Measurements from ENCODE around the gene KNTC1. TPM values are rescaled to one million over a fixed set of nuclear protein-coding genes. Genes with fewer than 3 reads are reported as not detected.

The KNTC1 gene
- total and polyA plus RNA-seq, 2 of the 13 experiments (the other 11 are each of a cell fraction or from before 2014, with no cell fraction given) = 45.1 to 57.6 TPM

DNA sequence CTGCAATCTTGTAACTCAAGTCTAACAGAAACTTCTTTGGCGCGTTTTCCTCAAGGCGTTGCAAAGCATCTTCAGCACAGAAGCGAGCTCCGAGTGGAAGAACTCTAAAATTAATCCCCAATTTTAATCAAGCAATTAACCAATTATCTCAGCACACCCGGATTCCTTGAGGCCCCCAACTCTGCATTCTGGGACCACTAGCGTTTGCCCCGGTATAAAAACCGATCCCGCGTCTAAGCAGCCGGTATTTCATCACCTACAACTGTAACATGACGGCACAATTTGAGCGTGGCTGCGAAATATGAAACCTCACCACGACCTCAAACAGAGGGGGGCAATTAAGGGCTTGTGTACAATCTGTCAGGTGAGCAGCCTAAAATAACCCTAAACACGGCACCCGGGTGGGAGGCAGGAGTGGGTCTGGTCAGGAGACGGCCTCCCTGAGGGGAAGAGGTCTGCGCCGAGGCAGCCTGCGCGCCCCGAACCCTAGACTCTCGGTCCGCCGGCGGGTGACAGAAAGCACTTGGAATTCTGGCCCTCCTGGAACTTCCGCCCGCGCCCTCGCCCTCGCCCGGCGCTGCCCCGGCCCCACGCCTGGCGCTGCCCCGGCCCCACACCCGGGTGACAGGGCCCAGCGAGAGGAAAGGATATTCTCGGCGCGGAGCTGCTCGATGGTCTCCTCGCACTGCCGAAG, 26.9 kb upstream of the KNTC1 start (continued):
- TF ChIP-seq, protein P1, sequence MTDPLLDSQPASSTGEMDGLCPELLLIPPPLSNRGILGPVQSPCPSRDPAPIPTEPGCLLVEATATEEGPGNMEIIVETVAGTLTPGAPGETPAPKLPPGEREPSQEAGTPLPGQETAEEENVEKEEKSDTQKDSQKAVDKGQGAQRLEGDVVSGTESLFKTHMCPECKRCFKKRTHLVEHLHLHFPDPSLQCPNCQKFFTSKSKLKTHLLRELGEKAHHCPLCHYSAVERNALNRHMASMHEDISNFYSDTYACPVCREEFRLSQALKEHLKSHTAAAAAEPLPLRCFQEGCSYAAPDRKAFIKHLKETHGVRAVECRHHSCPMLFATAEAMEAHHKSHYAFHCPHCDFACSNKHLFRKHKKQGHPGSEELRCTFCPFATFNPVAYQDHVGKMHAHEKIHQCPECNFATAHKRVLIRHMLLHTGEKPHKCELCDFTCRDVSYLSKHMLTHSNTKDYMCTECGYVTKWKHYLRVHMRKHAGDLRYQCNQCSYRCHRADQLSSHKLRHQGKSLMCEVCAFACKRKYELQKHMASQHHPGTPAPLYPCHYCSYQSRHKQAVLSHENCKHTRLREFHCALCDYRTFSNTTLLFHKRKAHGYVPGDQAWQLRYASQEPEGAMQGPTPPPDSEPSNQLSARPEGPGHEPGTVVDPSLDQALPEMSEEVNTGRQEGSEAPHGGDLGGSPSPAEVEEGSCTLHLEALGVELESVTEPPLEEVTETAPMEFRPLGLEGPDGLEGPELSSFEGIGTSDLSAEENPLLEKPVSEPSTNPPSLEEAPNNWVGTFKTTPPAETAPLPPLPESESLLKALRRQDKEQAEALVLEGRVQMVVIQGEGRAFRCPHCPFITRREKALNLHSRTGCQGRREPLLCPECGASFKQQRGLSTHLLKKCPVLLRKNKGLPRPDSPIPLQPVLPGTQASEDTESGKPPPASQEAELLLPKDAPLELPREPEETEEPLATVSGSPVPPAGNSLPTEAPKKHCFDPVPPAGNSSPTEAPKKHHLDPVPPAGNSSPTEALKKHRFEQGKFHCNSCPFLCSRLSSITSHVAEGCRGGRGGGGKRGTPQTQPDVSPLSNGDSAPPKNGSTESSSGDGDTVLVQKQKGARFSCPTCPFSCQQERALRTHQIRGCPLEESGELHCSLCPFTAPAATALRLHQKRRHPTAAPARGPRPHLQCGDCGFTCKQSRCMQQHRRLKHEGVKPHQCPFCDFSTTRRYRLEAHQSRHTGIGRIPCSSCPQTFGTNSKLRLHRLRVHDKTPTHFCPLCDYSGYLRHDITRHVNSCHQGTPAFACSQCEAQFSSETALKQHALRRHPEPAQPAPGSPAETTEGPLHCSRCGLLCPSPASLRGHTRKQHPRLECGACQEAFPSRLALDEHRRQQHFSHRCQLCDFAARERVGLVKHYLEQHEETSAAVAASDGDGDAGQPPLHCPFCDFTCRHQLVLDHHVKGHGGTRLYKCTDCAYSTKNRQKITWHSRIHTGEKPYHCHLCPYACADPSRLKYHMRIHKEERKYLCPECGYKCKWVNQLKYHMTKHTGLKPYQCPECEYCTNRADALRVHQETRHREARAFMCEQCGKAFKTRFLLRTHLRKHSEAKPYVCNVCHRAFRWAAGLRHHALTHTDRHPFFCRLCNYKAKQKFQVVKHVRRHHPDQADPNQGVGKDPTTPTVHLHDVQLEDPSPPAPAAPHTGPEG (CRISPR knock-in tag; IDR thresholded peaks at IDR 0.05) = peak; percentile 26
- TF ChIP-seq POLR2AphosphoS5 (IDR thresholded peaks at IDR 0.05; ENCODE audit: low read depth, low read length) (no peak), RFXAP (CRISPR knock-in tag; IDR thresholded peaks at IDR 0.05; ENCODE audit: borderline replicate concordance) (no peak; the same call in 1 of the 2 replicates), ZNF33B (CRISPR knock-in tag; IDR thresholded peaks at IDR 0.05) (no peak), ZNF354B (CRISPR knock-in tag; IDR thresholded peaks at IDR 0.05) (no peak), NR2C2 (CRISPR knock-in tag; IDR thresholded peaks at IDR 0.05; ENCODE audit: borderline replicate concordance) (no peak; the same call in 1 of the 2 replicates), MED1 (CRISPR knock-in tag; IDR thresholded peaks at IDR 0.05) (peak; percentile 29; the same call in 1 of the 2 replicates), ZBTB20 (CRISPR knock-in tag; IDR thresholded peaks at IDR 0.05; ENCODE audit: borderline replicate concordance, low read depth) (no peak), MTA3 (CRISPR knock-in tag; IDR thresholded peaks at IDR 0.05) (no peak), YEATS4 (CRISPR knock-in tag; IDR thresholded peaks at IDR 0.05; ENCODE audit: borderline replicate concordance) (peak; percentile 81; the same call in 1 of the 2 replicates), RFX1 (IDR thresholded peaks at IDR 0.05) (no peak), KMT2B (CRISPR knock-in tag; IDR thresholded peaks at IDR 0.05) (no peak), ZNF138 (CRISPR knock-in tag; IDR thresholded peaks at IDR 0.05; ENCODE audit: low read depth) (no peak; the same call in 1 of the 2 replicates), TCF7 (IDR thresholded peaks at IDR 0.05; ENCODE audit: low read depth) (no peak), ZNF746 (CRISPR knock-in tag; IDR thresholded peaks at IDR 0.05) (0 out of 2 replicates have a peak, but pooled peaks have one; percentile 52), TCF12 (IDR thresholded peaks at IDR 0.05) (no peak), TCF12 (CRISPR knock-in tag; IDR thresholded peaks at IDR 0.05) (no peak; the same call in 1 of the 2 replicates), HOXA3 (CRISPR knock-in tag; IDR thresholded peaks at IDR 0.05) (peak; percentile 57; the same call in 1 of the 2 replicates), DMAP1 (CRISPR knock-in tag; IDR thresholded peaks at IDR 0.05) (no peak), SP1 (IDR thresholded peaks at IDR 0.05) (no peak), SP1 (CRISPR knock-in tag; IDR thresholded peaks at IDR 0.05) (no peak), TP53 (CRISPR knock-in tag; conservative IDR thresholded peaks at IDR 0.05) (no peak), KLF16 (CRISPR knock-in tag; IDR thresholded peaks at IDR 0.05) (no peak)
- TF ChIP-seq, protein P2, sequence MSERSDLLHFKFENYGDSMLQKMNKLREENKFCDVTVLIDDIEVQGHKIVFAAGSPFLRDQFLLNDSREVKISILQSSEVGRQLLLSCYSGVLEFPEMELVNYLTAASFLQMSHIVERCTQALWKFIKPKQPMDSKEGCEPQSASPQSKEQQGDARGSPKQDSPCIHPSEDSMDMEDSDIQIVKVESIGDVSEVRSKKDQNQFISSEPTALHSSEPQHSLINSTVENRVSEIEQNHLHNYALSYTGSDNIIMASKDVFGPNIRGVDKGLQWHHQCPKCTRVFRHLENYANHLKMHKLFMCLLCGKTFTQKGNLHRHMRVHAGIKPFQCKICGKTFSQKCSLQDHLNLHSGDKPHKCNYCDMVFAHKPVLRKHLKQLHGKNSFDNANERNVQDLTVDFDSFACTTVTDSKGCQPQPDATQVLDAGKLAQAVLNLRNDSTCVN (CRISPR knock-in tag; IDR thresholded peaks at IDR 0.05; ENCODE audit: borderline replicate concordance) = no peak
- TF ChIP-seq, protein P3, sequence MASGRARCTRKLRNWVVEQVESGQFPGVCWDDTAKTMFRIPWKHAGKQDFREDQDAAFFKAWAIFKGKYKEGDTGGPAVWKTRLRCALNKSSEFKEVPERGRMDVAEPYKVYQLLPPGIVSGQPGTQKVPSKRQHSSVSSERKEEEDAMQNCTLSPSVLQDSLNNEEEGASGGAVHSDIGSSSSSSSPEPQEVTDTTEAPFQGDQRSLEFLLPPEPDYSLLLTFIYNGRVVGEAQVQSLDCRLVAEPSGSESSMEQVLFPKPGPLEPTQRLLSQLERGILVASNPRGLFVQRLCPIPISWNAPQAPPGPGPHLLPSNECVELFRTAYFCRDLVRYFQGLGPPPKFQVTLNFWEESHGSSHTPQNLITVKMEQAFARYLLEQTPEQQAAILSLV (CRISPR knock-in tag; IDR thresholded peaks at IDR 0.05; ENCODE audit: borderline replicate concordance) = peak; percentile 76; the same call in 1 of the 2 replicates

All from HepG2 (cell line).